Measurements from ENCODE around the gene KIF2A. TPM values are rescaled to one million over a fixed set of nuclear protein-coding genes. Genes with fewer than 3 reads are reported as not detected.
A peak's percentile ranks its signal among the peaks of the same experiment; 100 is the strongest.

KIF2A gene
- total and polyA plus RNA-seq, 9 of the 15 experiments (the other 6 are each of a cell fraction or from before 2014, with no cell fraction given), result 42.6 to 126 (median 77.6) TPM

DNA sequence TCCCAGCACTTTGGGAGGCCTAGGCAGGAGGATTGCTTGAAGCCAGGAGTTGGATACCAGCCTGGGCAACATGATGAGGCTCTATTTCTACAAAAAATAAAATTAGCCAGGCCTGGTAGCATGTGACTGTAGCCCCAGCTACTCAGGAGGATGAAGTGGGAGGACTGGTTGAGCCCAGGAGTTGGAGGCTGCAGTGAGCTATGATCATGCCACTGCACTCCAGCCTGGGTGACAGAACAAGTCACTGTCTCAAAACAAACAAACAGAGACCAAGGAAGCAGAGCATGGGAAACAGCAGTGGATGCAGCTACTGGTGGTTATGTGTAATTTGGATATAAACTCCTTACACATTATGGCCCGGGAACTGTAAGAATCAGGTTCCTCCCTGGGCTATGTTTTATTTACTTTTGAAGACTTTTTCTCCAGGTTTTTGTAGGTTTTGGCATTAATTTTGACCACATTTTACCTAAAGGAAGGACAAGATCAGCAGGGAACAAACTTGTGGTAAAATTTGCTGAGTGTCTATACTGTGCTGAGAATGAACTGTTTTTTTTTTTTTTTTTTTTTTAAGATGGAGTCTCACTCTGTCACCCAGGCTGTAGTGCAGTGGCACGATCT lies 8.3 kb downstream of the KIF2A start:
- CTCF ChIA-PET (ENCODE audit: low intra/inter-chr PET ratio), result no interaction called here
- peaks cover 49% of the 10 kb centered on the region for H4K20me1 ChIP-seq (replicated peaks; ENCODE audit: control insufficient read depth, insufficient read depth, low read length)
- no peak for ATAC-seq

DNA sequence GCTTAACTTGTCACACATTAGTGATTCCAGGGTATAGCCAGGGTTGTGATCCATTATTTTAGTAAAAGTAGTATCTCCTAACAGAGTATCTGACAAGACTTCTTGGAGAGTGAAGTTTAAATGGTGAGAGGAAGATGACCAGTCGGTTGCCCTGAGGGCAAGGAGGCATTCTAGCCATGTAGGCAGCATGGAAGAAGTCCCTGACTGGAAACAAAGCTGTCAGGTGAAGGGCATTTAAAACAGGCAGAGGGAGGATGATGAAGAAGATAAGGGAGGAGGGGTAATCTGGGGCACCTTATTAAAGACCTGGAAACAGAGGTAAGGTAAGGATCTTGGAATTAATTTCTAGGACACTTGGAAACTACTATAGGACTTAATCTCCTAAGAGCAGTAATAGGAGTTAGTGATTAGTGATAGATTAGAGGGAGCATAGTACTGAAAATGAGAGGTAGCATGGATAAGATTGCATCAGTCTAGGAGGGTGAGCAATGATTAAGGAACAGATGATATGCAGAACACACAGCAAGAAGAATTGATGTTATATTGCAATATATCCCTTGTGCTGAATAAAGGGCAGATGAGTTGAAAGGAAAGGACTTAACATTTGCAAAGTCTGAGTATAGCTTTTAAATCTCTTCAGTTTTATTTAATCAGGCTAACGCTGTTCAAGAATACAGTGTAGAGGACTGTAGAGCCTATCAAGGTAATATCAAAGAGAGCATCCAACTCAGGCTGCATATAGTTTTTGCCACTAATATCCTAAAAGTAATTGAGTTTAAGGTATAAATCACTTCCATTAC lies 9.6 kb downstream of the KIF2A start:
- ChIA-PET POLR2A (interaction anchor here (0.7 to 2.9 kb wide), 7 partner anchors 8 to 18 kb away, joined by 3 to 13 read pairs (median 4); partner anchors contain the start of gene KIF2A), CTCF (ENCODE audit: low intra/inter-chr PET ratio) (no interaction called here)
- ATAC-seq (no peak; the same call in 2 of the 3 replicates), DNase-seq (ENCODE audit: extremely low read depth in 1 of 4, low spot score in 3 of 4) (no peak), FAIRE-seq (no peak)
- peaks cover 99% of the 10 kb centered on the region for H3K79me2 ChIP-seq (ENCODE audit: control insufficient read depth, insufficient read depth, low read length)
- peaks cover 4 to 40% of the 10 kb centered on the region in 2 experiments; a peak in 3 of 5 replicates for H3K4me1 ChIP-seq (replicated peaks in 1 of 2; ENCODE audit: control insufficient read depth in 2 of 2, insufficient read depth in 2 of 2, low read length in 2 of 2)
- no peak overlapping the region for H3K9ac ChIP-seq (ENCODE audit: insufficient read depth in 1 of 2, low read depth in 2 of 2, low read length in 2 of 2)
- no peak overlapping the region for H3K4me3 ChIP-seq
- no peak overlapping the region for H3K27ac ChIP-seq (ENCODE audit: extremely low read depth, low read depth, low read length)
- WGBS (ENCODE audit: insufficient coverage, low coverage, missing lambda C conversion rate), result 53% methylated on average over 2 of the region's 2 CpGs
- in situ Hi-C loops (cut with MboI), result no loop called here
- no peak overlapping the region for H2AFZ ChIP-seq (ENCODE audit: low read depth, low read length)
- no peaks in the 10 kb centered on the region for H3K9me3 ChIP-seq (replicated peaks; ENCODE audit: control insufficient read depth, insufficient read depth, low read depth, low read length)
- no peaks in the 10 kb centered on the region for H3K27me3 ChIP-seq (ENCODE audit: control insufficient read depth in 2 of 2, insufficient read depth in 2 of 2, low read length in 2 of 2)
- BruUV-seq (replicated peaks), result no TSS peak
- peaks cover 27% of the 10 kb centered on the region for H3K36me3 ChIP-seq (ENCODE audit: control insufficient read depth, insufficient read depth, low read length)
- H3K4me2 ChIP-seq (ENCODE audit: insufficient read depth, low read length), result no peak overlapping the region
- peaks cover 43% of the 10 kb centered on the region for H4K20me1 ChIP-seq (replicated peaks; ENCODE audit: control insufficient read depth, insufficient read depth, low read length)
- intact Hi-C loops (cut with micrococcal nuclease), result no loop called here
- no peaks in the 10 kb centered on the region for H3K9me1 ChIP-seq (ENCODE audit: control insufficient read depth, insufficient read depth, low read length)
- TF ChIP-seq, protein P1, sequence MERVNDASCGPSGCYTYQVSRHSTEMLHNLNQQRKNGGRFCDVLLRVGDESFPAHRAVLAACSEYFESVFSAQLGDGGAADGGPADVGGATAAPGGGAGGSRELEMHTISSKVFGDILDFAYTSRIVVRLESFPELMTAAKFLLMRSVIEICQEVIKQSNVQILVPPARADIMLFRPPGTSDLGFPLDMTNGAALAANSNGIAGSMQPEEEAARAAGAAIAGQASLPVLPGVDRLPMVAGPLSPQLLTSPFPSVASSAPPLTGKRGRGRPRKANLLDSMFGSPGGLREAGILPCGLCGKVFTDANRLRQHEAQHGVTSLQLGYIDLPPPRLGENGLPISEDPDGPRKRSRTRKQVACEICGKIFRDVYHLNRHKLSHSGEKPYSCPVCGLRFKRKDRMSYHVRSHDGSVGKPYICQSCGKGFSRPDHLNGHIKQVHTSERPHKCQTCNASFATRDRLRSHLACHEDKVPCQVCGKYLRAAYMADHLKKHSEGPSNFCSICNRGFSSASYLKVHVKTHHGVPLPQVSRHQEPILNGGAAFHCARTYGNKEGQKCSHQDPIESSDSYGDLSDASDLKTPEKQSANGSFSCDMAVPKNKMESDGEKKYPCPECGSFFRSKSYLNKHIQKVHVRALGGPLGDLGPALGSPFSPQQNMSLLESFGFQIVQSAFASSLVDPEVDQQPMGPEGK (CRISPR knock-in tag; IDR thresholded peaks at IDR 0.05; ENCODE audit: borderline replicate concordance), result no peak
- TF ChIP-seq, protein P2, sequence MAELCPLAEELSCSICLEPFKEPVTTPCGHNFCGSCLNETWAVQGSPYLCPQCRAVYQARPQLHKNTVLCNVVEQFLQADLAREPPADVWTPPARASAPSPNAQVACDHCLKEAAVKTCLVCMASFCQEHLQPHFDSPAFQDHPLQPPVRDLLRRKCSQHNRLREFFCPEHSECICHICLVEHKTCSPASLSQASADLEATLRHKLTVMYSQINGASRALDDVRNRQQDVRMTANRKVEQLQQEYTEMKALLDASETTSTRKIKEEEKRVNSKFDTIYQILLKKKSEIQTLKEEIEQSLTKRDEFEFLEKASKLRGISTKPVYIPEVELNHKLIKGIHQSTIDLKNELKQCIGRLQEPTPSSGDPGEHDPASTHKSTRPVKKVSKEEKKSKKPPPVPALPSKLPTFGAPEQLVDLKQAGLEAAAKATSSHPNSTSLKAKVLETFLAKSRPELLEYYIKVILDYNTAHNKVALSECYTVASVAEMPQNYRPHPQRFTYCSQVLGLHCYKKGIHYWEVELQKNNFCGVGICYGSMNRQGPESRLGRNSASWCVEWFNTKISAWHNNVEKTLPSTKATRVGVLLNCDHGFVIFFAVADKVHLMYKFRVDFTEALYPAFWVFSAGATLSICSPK (IDR thresholded peaks at IDR 0.05; ENCODE audit: borderline replicate concordance), result no peak
- TF ChIP-seq CEBPG (CRISPR knock-in tag; IDR thresholded peaks at IDR 0.05), result no peak
- TF ChIP-seq CEBPG (tag; conservative IDR thresholded peaks at IDR 0.05 in 1 of 2, IDR thresholded peaks at IDR 0.05 in 1 of 2), result peak in 1 of 2 experiments; percentile 26; a peak in 2 of 4 replicates
- TF ChIP-seq, protein P3, sequence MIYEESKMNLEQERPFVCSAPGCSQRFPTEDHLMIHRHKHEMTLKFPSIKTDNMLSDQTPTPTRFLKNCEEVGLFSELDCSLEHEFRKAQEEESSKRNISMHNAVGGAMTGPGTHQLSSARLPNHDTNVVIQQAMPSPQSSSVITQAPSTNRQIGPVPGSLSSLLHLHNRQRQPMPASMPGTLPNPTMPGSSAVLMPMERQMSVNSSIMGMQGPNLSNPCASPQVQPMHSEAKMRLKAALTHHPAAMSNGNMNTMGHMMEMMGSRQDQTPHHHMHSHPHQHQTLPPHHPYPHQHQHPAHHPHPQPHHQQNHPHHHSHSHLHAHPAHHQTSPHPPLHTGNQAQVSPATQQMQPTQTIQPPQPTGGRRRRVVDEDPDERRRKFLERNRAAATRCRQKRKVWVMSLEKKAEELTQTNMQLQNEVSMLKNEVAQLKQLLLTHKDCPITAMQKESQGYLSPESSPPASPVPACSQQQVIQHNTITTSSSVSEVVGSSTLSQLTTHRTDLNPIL (CRISPR knock-in tag; IDR thresholded peaks at IDR 0.05), result no peak

More for the DNA sequence above, 8.3 kb downstream of the KIF2A start:
- no peak for FAIRE-seq
- Histone ChIP-seq H3K4me2 (ENCODE audit: insufficient read depth, low read length) (no peak overlapping the region), H3K9ac (ENCODE audit: insufficient read depth in 1 of 2, low read depth in 2 of 2, low read length in 2 of 2) (no peak overlapping the region), H3K4me1 (replicated peaks in 1 of 2; ENCODE audit: control insufficient read depth in 2 of 2, insufficient read depth in 2 of 2, low read length in 2 of 2) (peaks cover 8 to 47% of the 10 kb centered on the region in 2 experiments; a peak in 3 of 5 replicates), H2AFZ (ENCODE audit: low read depth, low read length) (no peak overlapping the region), H3K4me3 (no peak overlapping the region), H3K79me2 (ENCODE audit: control insufficient read depth, insufficient read depth, low read length) (peaks cover 99% of the 10 kb centered on the region), H3K36me3 (ENCODE audit: control insufficient read depth, insufficient read depth, low read length) (peaks cover 30% of the 10 kb centered on the region), H3K9me3 (replicated peaks; ENCODE audit: control insufficient read depth, insufficient read depth, low read depth, low read length) (no peaks in the 10 kb centered on the region), H3K27me3 (ENCODE audit: control insufficient read depth in 2 of 2, insufficient read depth in 2 of 2, low read length in 2 of 2) (no peaks in the 10 kb centered on the region), H3K27ac (ENCODE audit: extremely low read depth, low read depth, low read length) (no peak overlapping the region), H3K9me1 (ENCODE audit: control insufficient read depth, insufficient read depth, low read length) (no peaks in the 10 kb centered on the region)
- POLR2A ChIA-PET, result interaction anchor here (0.7 to 1.3 kb wide), 4 partner anchors 9 to 18 kb away, joined by 3 to 4 read pairs (median 3); no protein-coding TSS in a partner anchor
- WGBS (ENCODE audit: insufficient coverage, low coverage, missing lambda C conversion rate), result 93% methylated on average over 2 of the region's 2 CpGs
- intact Hi-C loops (cut with micrococcal nuclease) (no loop called here), in situ Hi-C loops (cut with MboI) (no loop called here)
- no TSS peak for BruUV-seq (replicated peaks)
- no peak for DNase-seq (ENCODE audit: extremely low read depth in 1 of 4, low spot score in 3 of 4)
- TF ChIP-seq ZNF263 (CRISPR knock-in tag; IDR thresholded peaks at IDR 0.05; ENCODE audit: borderline replicate concordance) (peak; percentile 17; the same call in 1 of the 2 replicates), ZNF184 (CRISPR knock-in tag; IDR thresholded peaks at IDR 0.05) (no peak), ZFX (CRISPR knock-in tag; IDR thresholded peaks at IDR 0.05) (no peak)
